HepG2 (cell line): ENCODE results near the gene FURIN. TPM values are rescaled to one million over a fixed set of nuclear protein-coding genes. Genes with fewer than 3 reads are reported as not detected.

ENCODE experiments used
- DMAP1 ChIP-seq: IDR thresholded peaks from 2 replicates; pipeline ENCODE4 v1.6.1; 2016
- GZF1 ChIP-seq: sonication (generic); formaldehyde crosslinking; IDR thresholded peaks from 2 replicates; pipeline ENCODE4 v1.5.1; 2020; ENCODE audit warnings: mild to moderate bottlenecking, missing genetic modification reagents
- HNF4G ChIP-seq, 2 experiments: sonication (generic) in 1 of 2; formaldehyde crosslinking in 1 of 2; IDR thresholded peaks; 2 replicates each; pipeline versions ENCODE4 v1.4.0 to v1.6.1; 2011 to 2020; ENCODE audit warnings: borderline replicate concordance in 2 of 2, low read depth in 2 of 2, mild to moderate bottlenecking in 2 of 2, low read length in 1 of 2, missing genetic modification reagents in 1 of 2, moderate library complexity in 1 of 2
- MED8 ChIP-seq: sonication (generic); formaldehyde crosslinking; IDR thresholded peaks from 2 replicates; pipeline ENCODE4 v1.8.1; 2023; ENCODE audit warnings: mild to moderate bottlenecking, missing genetic modification reagents; ENCODE audit not compliant: insufficient replicate concordance
- SMAD9 ChIP-seq: sonication (generic); formaldehyde crosslinking; IDR thresholded peaks from 2 replicates; pipeline ENCODE4 v1.5.1; 2020; ENCODE audit warnings: mild to moderate bottlenecking, missing genetic modification reagents
- SMARCC2 ChIP-seq: fragments of 450-650 bp; IDR thresholded peaks from 2 replicates; pipeline ENCODE4 v1.6.1; 2017; ENCODE audit warnings: antibody characterized with exemption, mild to moderate bottlenecking
- SOX6 ChIP-seq, 2 experiments: fragments of 450-650 bp in 1 of 2; sonication (generic) in 1 of 2; formaldehyde crosslinking in 1 of 2; IDR thresholded peaks; 2 replicates each; pipeline versions ENCODE4 v1.4.0 to v1.6.1; 2017 to 2020; ENCODE audit warnings: antibody characterized with exemption in 1 of 2, mild to moderate bottlenecking in 1 of 2, missing genetic modification reagents in 1 of 2
- ZFAT ChIP-seq: sonication (generic); formaldehyde crosslinking; conservative IDR thresholded peaks from 2 replicates; pipeline ENCODE4 v1.8.1; 2023; ENCODE audit warnings: missing genetic modification reagents, inconsistent platforms
- ZNF614 ChIP-seq: IDR thresholded peaks from 2 replicates; pipeline ENCODE4 v1.6.1; 2018; ENCODE audit warnings: missing biosample characterization, missing genetic modification reagents, inconsistent platforms, borderline replicate concordance
- polyA plus RNA-seq, 8 experiments: library from polyadenylated mRNA; depleted of rRNA in 3 of 8; stranded (reverse) in 7 of 8; unstranded in 1 of 8; fragments of >200 nt; fragmentation: Illumina TruSeq in 4 of 8; extraction: Trizol in 4 of 8; gene quantifications; 2 replicates each; pipeline versions ENCODE4 v1.2.1 to v1.2.3, GENCODE V29; 2011 to 2016; ENCODE audit warnings: low read depth in 4 of 8, missing spikeins in 1 of 8, mixed read lengths in 1 of 8; ENCODE audit not compliant: insufficient read depth in 1 of 8
- total RNA-seq, 5 experiments: library from RNA; depleted of rRNA; stranded (reverse); fragments of >200 nt; fragmentation: Illumina TruSeq; extraction: Trizol; gene quantifications; 2 replicates each; pipeline ENCODE4 v1.2.3, GENCODE V29; 2016; ENCODE audit warnings: low read depth in 1 of 5
- TF ChIP-seq, protein P1 (sequence below), 2 experiments: fragments of 450-650 bp in 1 of 2; sonication (generic) in 1 of 2; formaldehyde crosslinking; IDR thresholded peaks; 2 replicates each; pipeline versions ENCODE4 v1.5.0 to v1.8.0; 2020 to 2022; ENCODE audit warnings: mild to moderate bottlenecking in 1 of 2, missing genetic modification reagents in 1 of 2
- TF ChIP-seq, protein P2 (sequence below): sonication (generic); formaldehyde crosslinking; IDR thresholded peaks from 2 replicates; pipeline ENCODE4 v1.5.0; 2020; ENCODE audit warnings: missing genetic modification reagents, mild to moderate bottlenecking, borderline replicate concordance
- TF ChIP-seq, protein P3 (sequence below): IDR thresholded peaks from 2 replicates; pipeline ENCODE4 v1.6.1; 2016; ENCODE audit warnings: missing compliant biosample characterization, missing genetic modification reagents, borderline replicate concordance
- TF ChIP-seq, protein P4 (sequence below): sonication (generic); formaldehyde crosslinking; IDR thresholded peaks from 2 replicates; pipeline ENCODE4 v1.4.0; 2020; ENCODE audit warnings: missing genetic modification reagents
- TF ChIP-seq, protein P5 (sequence below): IDR thresholded peaks from 2 replicates; pipeline ENCODE4 v1.6.1; 2016; ENCODE audit warnings: low read depth, borderline replicate concordance

Gene FURIN
- total and polyA plus RNA-seq, 2 of the 13 experiments (the other 11 are each of a cell fraction or from before 2014, with no cell fraction given), result 15.2 to 17.4 TPM

DNA sequence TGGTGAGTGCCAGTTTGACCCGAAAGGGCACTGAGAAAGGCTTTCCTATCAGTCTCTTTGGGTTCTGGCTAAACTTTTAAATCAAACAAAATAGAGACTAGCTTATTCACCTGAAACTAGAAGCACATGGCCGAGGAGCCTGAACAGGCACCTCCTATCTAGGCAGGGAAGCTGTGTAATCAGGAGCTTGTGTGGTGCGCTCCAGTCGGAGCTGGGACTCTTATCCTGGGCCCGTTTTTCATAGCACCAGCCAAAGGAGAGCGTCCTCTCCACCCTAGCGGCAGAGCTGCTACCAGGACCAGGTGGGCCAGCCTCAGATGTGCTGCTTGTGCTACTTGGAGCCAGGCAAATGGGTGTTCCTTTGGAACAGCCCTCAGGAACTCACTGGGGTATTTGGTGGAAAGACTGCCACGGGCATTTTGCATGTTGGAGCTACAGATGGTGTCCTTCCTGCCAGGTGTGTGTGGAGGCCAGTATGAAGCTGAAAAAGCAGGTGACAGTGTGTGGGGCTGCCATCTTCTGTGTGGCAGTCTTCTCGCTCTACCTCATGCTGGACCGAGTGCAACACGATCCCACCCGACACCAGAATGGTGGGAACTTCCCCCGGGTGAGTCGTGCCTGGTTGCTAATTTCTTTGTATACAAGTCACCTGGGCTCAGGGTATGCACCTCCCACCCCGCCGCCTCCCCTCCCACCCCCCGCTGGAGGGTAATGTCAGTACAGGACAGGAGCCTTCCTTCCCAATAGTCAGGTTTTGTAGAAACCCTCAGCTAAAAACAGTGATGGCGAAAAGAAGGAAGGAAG, 35.5 kb downstream of the FURIN start (continued):
- TF ChIP-seq, protein P1, sequence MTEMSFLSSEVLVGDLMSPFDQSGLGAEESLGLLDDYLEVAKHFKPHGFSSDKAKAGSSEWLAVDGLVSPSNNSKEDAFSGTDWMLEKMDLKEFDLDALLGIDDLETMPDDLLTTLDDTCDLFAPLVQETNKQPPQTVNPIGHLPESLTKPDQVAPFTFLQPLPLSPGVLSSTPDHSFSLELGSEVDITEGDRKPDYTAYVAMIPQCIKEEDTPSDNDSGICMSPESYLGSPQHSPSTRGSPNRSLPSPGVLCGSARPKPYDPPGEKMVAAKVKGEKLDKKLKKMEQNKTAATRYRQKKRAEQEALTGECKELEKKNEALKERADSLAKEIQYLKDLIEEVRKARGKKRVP (CRISPR knock-in tag; IDR thresholded peaks at IDR 0.05), result no peak
- TF ChIP-seq ZFAT (CRISPR knock-in tag) (no peak), GZF1 (CRISPR knock-in tag) (no peak), MED8 (CRISPR knock-in tag) (no peak), SMARCC2 (no peak), SMAD9 (CRISPR knock-in tag) (no peak), HNF4G (IDR thresholded peaks at IDR 0.05; ENCODE audit: borderline replicate concordance, low read depth, low read length) (no peak), HNF4G (CRISPR knock-in tag; IDR thresholded peaks at IDR 0.05; ENCODE audit: borderline replicate concordance, low read depth) (no peak), ZNF614 (CRISPR knock-in tag) (no peak), SOX6 (IDR thresholded peaks at IDR 0.05) (no peak), SOX6 (CRISPR knock-in tag; IDR thresholded peaks at IDR 0.05) (no peak), DMAP1 (CRISPR knock-in tag) (peak; percentile 20; the same call in 1 of the 2 replicates)
- TF ChIP-seq, protein P2, sequence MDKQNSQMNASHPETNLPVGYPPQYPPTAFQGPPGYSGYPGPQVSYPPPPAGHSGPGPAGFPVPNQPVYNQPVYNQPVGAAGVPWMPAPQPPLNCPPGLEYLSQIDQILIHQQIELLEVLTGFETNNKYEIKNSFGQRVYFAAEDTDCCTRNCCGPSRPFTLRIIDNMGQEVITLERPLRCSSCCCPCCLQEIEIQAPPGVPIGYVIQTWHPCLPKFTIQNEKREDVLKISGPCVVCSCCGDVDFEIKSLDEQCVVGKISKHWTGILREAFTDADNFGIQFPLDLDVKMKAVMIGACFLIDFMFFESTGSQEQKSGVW (CRISPR knock-in tag), result no peak
- TF ChIP-seq, protein P3, sequence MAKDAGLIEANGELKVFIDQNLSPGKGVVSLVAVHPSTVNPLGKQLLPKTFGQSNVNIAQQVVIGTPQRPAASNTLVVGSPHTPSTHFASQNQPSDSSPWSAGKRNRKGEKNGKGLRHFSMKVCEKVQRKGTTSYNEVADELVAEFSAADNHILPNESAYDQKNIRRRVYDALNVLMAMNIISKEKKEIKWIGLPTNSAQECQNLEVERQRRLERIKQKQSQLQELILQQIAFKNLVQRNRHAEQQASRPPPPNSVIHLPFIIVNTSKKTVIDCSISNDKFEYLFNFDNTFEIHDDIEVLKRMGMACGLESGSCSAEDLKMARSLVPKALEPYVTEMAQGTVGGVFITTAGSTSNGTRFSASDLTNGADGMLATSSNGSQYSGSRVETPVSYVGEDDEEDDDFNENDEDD, result no peak
- TF ChIP-seq, protein P4, sequence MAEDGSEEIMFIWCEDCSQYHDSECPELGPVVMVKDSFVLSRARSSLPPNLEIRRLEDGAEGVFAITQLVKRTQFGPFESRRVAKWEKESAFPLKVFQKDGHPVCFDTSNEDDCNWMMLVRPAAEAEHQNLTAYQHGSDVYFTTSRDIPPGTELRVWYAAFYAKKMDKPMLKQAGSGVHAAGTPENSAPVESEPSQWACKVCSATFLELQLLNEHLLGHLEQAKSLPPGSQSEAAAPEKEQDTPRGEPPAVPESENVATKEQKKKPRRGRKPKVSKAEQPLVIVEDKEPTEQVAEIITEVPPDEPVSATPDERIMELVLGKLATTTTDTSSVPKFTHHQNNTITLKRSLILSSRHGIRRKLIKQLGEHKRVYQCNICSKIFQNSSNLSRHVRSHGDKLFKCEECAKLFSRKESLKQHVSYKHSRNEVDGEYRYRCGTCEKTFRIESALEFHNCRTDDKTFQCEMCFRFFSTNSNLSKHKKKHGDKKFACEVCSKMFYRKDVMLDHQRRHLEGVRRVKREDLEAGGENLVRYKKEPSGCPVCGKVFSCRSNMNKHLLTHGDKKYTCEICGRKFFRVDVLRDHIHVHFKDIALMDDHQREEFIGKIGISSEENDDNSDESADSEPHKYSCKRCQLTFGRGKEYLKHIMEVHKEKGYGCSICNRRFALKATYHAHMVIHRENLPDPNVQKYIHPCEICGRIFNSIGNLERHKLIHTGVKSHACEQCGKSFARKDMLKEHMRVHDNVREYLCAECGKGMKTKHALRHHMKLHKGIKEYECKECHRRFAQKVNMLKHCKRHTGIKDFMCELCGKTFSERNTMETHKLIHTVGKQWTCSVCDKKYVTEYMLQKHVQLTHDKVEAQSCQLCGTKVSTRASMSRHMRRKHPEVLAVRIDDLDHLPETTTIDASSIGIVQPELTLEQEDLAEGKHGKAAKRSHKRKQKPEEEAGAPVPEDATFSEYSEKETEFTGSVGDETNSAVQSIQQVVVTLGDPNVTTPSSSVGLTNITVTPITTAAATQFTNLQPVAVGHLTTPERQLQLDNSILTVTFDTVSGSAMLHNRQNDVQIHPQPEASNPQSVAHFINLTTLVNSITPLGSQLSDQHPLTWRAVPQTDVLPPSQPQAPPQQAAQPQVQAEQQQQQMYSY (CRISPR knock-in tag), result peak; percentile 24; the same call in 1 of the 2 replicates
- TF ChIP-seq, protein P5, sequence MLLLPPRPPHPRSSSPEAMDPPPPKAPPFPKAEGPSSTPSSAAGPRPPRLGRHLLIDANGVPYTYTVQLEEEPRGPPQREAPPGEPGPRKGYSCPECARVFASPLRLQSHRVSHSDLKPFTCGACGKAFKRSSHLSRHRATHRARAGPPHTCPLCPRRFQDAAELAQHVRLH (CRISPR knock-in tag), result peak; percentile 28; the same call in 1 of the 2 replicates
